Endothelial cell of umbilical vein (primary cell): ENCODE measurements around the gene ATP4A. TPM values are rescaled to one million over a fixed set of nuclear protein-coding genes. Genes with fewer than 3 reads are reported as not detected.

Experiments used
- BruUV-seq: library from RNA; stranded (reverse); fragments of 400-500 nt; replicated peaks from 2 replicates; lab custom pipeline; 2021; lab: Mats Ljungman, UMichigan
- CTCF ChIA-PET: fragments of 300-600, 350-600 bp; sonication (Branson Sonifier 250); formaldehyde crosslinking; loops from one replicate; lab custom pipeline; 2021; ENCODE audit warnings: antibody characterized with exemption, inconsistent platforms; lab: Charles Lee
- POLR2A ChIA-PET: fragments of 300-600, 350-600 bp; sonication (Branson Sonifier 250); formaldehyde crosslinking; loops from one replicate; lab custom pipeline; 2021; ENCODE audit warnings: antibody characterized with exemption, inconsistent platforms; lab: Charles Lee
- DNase-seq: peaks from one replicate; pipeline ENCODE4 v3.0.0-alpha.2; 2011; ENCODE audit warnings: low read depth, low spot score
- FAIRE-seq: peaks from 2 replicates; lab custom pipeline; 2011; peaks lifted over from hg19 to GRCh38; lab: Jason Lieb, UNC
- H2AFZ ChIP-seq: 2 replicates; pipeline ENCODE4 v1.6.0; 2012; ENCODE audit warnings: low read depth, low read length, control low read depth, inconsistent platforms
- H3K27ac ChIP-seq: 2 replicates; pipeline ENCODE4 v1.5.1; 2011; ENCODE audit warnings: low read depth, mild to moderate bottlenecking, control low read depth, low read length, moderate library complexity; ENCODE audit not compliant: insufficient read depth
- H3K27me3 ChIP-seq, 2 experiments: 2 replicates each; pipeline versions ENCODE4 v1.6.0 to v1.6.1; 2011; ENCODE audit warnings: low read length in 2 of 2, mixed read lengths in 1 of 2; ENCODE audit not compliant: control insufficient read depth in 2 of 2, insufficient read depth in 2 of 2
- H3K36me3 ChIP-seq, 2 experiments: 2 replicates in 1 of 2; 3 replicates in 1 of 2; pipeline ENCODE4 v1.5.1; 2011; ENCODE audit warnings: low read length in 2 of 2, mild to moderate bottlenecking in 1 of 2, moderate library complexity in 1 of 2; ENCODE audit not compliant: control insufficient read depth in 2 of 2, insufficient read depth in 2 of 2; ENCODE audit errors: extremely low read depth in 1 of 2
- H3K4me1 ChIP-seq: 3 replicates; pipeline ENCODE4 v1.5.1; 2011; ENCODE audit warnings: mild to moderate bottlenecking, low read length; ENCODE audit not compliant: control insufficient read depth, insufficient read depth; ENCODE audit errors: extremely low read depth
- H3K4me2 ChIP-seq: 2 replicates; pipeline ENCODE4 v1.6.1; 2011; ENCODE audit warnings: low read length, control low read depth, mixed read lengths; ENCODE audit not compliant: insufficient read depth
- H3K4me3 ChIP-seq, 3 experiments: fragments of 200-600 bp in 1 of 3; sonication (generic), shearing (Covaris generic) in 1 of 3; replicated peaks in 1 of 3; 2 replicates each; pipeline ENCODE4 v1.5.1; 2011 to 2016; ENCODE audit warnings: control low read depth in 3 of 3, low read length in 3 of 3, mild to moderate bottlenecking in 2 of 3, inconsistent platforms in 1 of 3, low read depth in 1 of 3, moderate library complexity in 1 of 3; ENCODE audit not compliant: insufficient read depth in 1 of 3
- H3K79me2 ChIP-seq: 2 replicates; pipeline ENCODE4 v1.6.0; 2012; ENCODE audit warnings: low read length, inconsistent platforms; ENCODE audit not compliant: control insufficient read depth, insufficient read depth
- H3K9ac ChIP-seq: replicated peaks from 2 replicates; pipeline ENCODE3; 2011; ENCODE audit warnings: low read length, control low read depth; ENCODE audit not compliant: insufficient read depth; ENCODE audit errors: extremely low read depth
- H3K9me1 ChIP-seq: replicated peaks from 3 replicates; pipeline ENCODE4 v1.6.0; 2011; ENCODE audit warnings: mild to moderate bottlenecking, low read length; ENCODE audit not compliant: control insufficient read depth, insufficient read depth; ENCODE audit errors: extremely low read depth
- H3K9me3 ChIP-seq: replicated peaks from 2 replicates; pipeline ENCODE4 v1.5.1; 2012; ENCODE audit warnings: low read length, inconsistent platforms; ENCODE audit not compliant: control insufficient read depth, insufficient read depth
- H4K20me1 ChIP-seq: replicated peaks from 2 replicates; pipeline ENCODE3; 2011; ENCODE audit warnings: mild to moderate bottlenecking, low read length; ENCODE audit not compliant: control insufficient read depth, insufficient read depth; ENCODE audit errors: extremely low read depth
- EZH2 ChIP-seq: IDR thresholded peaks from 2 replicates; pipeline ENCODE4 v1.6.1; 2012; ENCODE audit warnings: borderline replicate concordance, low read depth, mild to moderate bottlenecking, moderate library complexity, low read length, inconsistent platforms; ENCODE audit not compliant: severe bottlenecking
- FOS ChIP-seq: IDR thresholded peaks from 2 replicates; pipeline ENCODE4 v1.6.1; 2011; ENCODE audit warnings: mild to moderate bottlenecking, low read length, moderate library complexity, borderline replicate concordance; ENCODE audit not compliant: insufficient read depth
- GATA2 ChIP-seq: IDR thresholded peaks from 2 replicates; pipeline ENCODE4 v1.7.0; 2011; ENCODE audit warnings: low read depth, mild to moderate bottlenecking, moderate library complexity, mixed read lengths, low read length; ENCODE audit not compliant: insufficient read length, insufficient read depth
- JUN ChIP-seq: IDR thresholded peaks from 2 replicates; pipeline ENCODE4 v1.6.1; 2011; ENCODE audit warnings: borderline replicate concordance, low read depth; ENCODE audit not compliant: insufficient read length, insufficient read depth
- MAX ChIP-seq: IDR thresholded peaks from 2 replicates; pipeline ENCODE4 v1.6.1; 2011; ENCODE audit not compliant: insufficient read depth, insufficient read length
- MYC ChIP-seq: IDR thresholded peaks from one replicate; pipeline ENCODE4 v1.6.1; 2011; ENCODE audit warnings: mild to moderate bottlenecking, low read depth, low read length
- POLR2A ChIP-seq: IDR thresholded peaks from 2 replicates; pipeline ENCODE4 v1.6.1; 2012; ENCODE audit warnings: low read depth, mild to moderate bottlenecking, control low read depth, low read length
- dilution Hi-C: fragments of 300-500 bp; cut with MboI; formaldehyde crosslinking; loops from one replicate; pipeline ENCODE4 v1.15.0; 2019; ENCODE audit warnings: low sequenced_read_pairs; ENCODE audit not compliant: extremely low pct_ligation_motif_present
- intact Hi-C: fragments of 100-400 bp; cut with micrococcal nuclease; formaldehyde crosslinking; loops from one replicate; pipeline ENCODE4 v1.10.0; 2022
- polyA plus RNA-seq, 4 experiments: library from polyadenylated mRNA; depleted of rRNA in 3 of 4; stranded (reverse) in 3 of 4; unstranded in 1 of 4; fragments of >200 nt; gene quantifications; 2 replicates each; pipeline versions ENCODE4 v1.2.1 to v1.2.3, GENCODE V29; 2011 to 2012; ENCODE audit warnings: missing spikeins in 1 of 4
- total RNA-seq: library from RNA; stranded (reverse); gene quantifications from 2 replicates; pipeline ENCODE4 v1.2.3, GENCODE V29; 2021
- TF ChIP-seq, protein P1 (sequence below), 2 donors: IDR thresholded peaks; 1 replicate in 1 of 2; 2 replicates in 1 of 2; pipeline ENCODE4 v1.5.1; 2011; ENCODE audit warnings: low read length in 2 of 2, mild to moderate bottlenecking in 2 of 2, moderate library complexity in 2 of 2, control low read depth in 1 of 2, inconsistent platforms in 1 of 2, low read depth in 1 of 2; ENCODE audit not compliant: insufficient read depth in 1 of 2; ENCODE audit errors: extremely low read depth in 1 of 2

ATP4A gene
- total and polyA plus RNA-seq, 2 donors (not counting 3 experiments of a cell fraction or from before 2014, with no cell fraction given): not detected

GRCh38 chr19:35521124-35521743 lies 42.2 kb downstream of the ATP4A start:
- no peaks in the 10 kb centered on the region for H4K20me1 ChIP-seq
- intact Hi-C loops: no loop called here
- H3K27me3 ChIP-seq: peaks cover 4 to 9% of the 10 kb centered on the region in 2 experiments
- no TSS peak for BruUV-seq
- no peaks in the 10 kb centered on the region for H3K9me1 ChIP-seq
- DNase-seq (no peak), FAIRE-seq (no peak)
- ChIA-PET CTCF (no interaction called here), POLR2A (no interaction called here)
- H3K9me3 ChIP-seq: no peaks in the 10 kb centered on the region
- no peaks in the 10 kb centered on the region for H3K4me1 ChIP-seq
- no peak overlapping the region for H2AFZ ChIP-seq
- TF ChIP-seq EZH2 (no peak), MYC (no peak), POLR2A (no peak)
- TF ChIP-seq, protein P1, sequence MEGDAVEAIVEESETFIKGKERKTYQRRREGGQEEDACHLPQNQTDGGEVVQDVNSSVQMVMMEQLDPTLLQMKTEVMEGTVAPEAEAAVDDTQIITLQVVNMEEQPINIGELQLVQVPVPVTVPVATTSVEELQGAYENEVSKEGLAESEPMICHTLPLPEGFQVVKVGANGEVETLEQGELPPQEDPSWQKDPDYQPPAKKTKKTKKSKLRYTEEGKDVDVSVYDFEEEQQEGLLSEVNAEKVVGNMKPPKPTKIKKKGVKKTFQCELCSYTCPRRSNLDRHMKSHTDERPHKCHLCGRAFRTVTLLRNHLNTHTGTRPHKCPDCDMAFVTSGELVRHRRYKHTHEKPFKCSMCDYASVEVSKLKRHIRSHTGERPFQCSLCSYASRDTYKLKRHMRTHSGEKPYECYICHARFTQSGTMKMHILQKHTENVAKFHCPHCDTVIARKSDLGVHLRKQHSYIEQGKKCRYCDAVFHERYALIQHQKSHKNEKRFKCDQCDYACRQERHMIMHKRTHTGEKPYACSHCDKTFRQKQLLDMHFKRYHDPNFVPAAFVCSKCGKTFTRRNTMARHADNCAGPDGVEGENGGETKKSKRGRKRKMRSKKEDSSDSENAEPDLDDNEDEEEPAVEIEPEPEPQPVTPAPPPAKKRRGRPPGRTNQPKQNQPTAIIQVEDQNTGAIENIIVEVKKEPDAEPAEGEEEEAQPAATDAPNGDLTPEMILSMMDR (IDR thresholded peaks at IDR 0.05; ENCODE audit: extremely low read depth in 1 of 2, insufficient read depth in 1 of 2, low read depth in 1 of 2, low read length in 2 of 2): no peak
- H3K79me2 ChIP-seq: no peaks in the 10 kb centered on the region
- H3K27ac ChIP-seq: no peak overlapping the region
- no peak overlapping the region for H3K4me3 ChIP-seq
- H3K36me3 ChIP-seq: no peaks in the 10 kb centered on the region
- dilution Hi-C loops: no loop called here
- no peak overlapping the region for H3K4me2 ChIP-seq
- no peak overlapping the region for H3K9ac ChIP-seq

- TF ChIP-seq, protein P1 (IDR thresholded peaks at IDR 0.05; ENCODE audit: extremely low read depth in 1 of 2, insufficient read depth in 1 of 2, low read depth in 1 of 2, low read length in 2 of 2): no peak
- TF ChIP-seq MAX (no peak), GATA2 (no peak), FOS (no peak), MYC (no peak), EZH2 (no peak), JUN (no peak)
- dilution Hi-C loops: no loop called here
- Histone ChIP-seq H4K20me1 (no peaks in the 10 kb centered on the region), H3K9me3 (no peaks in the 10 kb centered on the region), H3K79me2 (no peaks in the 10 kb centered on the region), H3K9me1 (no peaks in the 10 kb centered on the region), H3K4me1 (no peaks in the 10 kb centered on the region), H3K4me2 (no peak overlapping the region), H3K27me3 (peaks cover 4 to 6% of the 10 kb centered on the region in 2 experiments), H3K4me3 (no peak overlapping the region), H3K36me3 (no peaks in the 10 kb centered on the region), H2AFZ (no peak overlapping the region), H3K9ac (no peak overlapping the region), H3K27ac (no peak overlapping the region)
- intact Hi-C loops: no loop called here
- ChIA-PET CTCF (no interaction called here), POLR2A (no interaction called here)
- DNase-seq: no peak
- no TSS peak for BruUV-seq
- no peak for FAIRE-seq
These were observed 44.2 kb downstream of the ATP4A start for GRCh38 chr19:35519291-35519690.
